ENCODE results near the gene MIAT.
A peak's percentile ranks its signal among the peaks of the same experiment; 100 is the strongest.

The MIAT gene

GRCh38 chr22:26670459-26670858 is 13.1 kb downstream of the MIAT start:
- no peak for DNase-seq

- no peak for DNase-seq
Observed at GRCh38 chr22:26671317-26672059, 14.1 kb downstream of the MIAT start.

- no peak for DNase-seq
Observed at GRCh38 chr22:26672060-26672471, 14.7 kb downstream of the MIAT start.

- DNase-seq: peak; percentile 71
Observed at GRCh38 chr22:26672590-26673468, 15.4 kb downstream of the MIAT start.

GRCh38 chr22:26673486-26673885 is 16.1 kb downstream of the MIAT start:
- no peak for DNase-seq

GRCh38 chr22:26674211-26675190 is 17.1 kb downstream of the MIAT start:
- no peak for DNase-seq

- no peak for DNase-seq
Observed at GRCh38 chr22:26675687-26676268, 18.4 kb downstream of the MIAT start.

GRCh38 chr22:26677217-26677616 is 19.8 kb downstream of the MIAT start:
- no peak for DNase-seq

GRCh38 chr22:26679003-26679629 is 21.7 kb downstream of the MIAT start:
- DNase-seq: no peak

GRCh38 chr22:26680485-26680884 is 23.1 kb downstream of the MIAT start:
- DNase-seq: no peak

- no peak for DNase-seq
Observed at GRCh38 chr22:26681395-26681821, 24.0 kb downstream of the MIAT start.

GRCh38 chr22:26684168-26684567 is 26.8 kb downstream of the MIAT start:
- no peak for DNase-seq

- no peak for DNase-seq
Observed at GRCh38 chr22:26685601-26686000, 28.2 kb downstream of the MIAT start.

- no peak for DNase-seq
Observed at GRCh38 chr22:26687439-26687838, 30.1 kb downstream of the MIAT start.

GRCh38 chr22:26689513-26690301 is 32.3 kb downstream of the MIAT start:
- DNase-seq: no peak

GRCh38 chr22:26690654-26691376 is 33.4 kb downstream of the MIAT start:
- DNase-seq: no peak

- DNase-seq: no peak
Observed at GRCh38 chr22:26691377-26691716, 34.0 kb downstream of the MIAT start.

GRCh38 chr22:26692215-26692614 is 34.8 kb downstream of the MIAT start:
- no peak for DNase-seq

- no peak for DNase-seq
Observed at GRCh38 chr22:26697151-26697550, 39.8 kb downstream of the MIAT start.

GRCh38 chr22:26700462-26700861 is 43.1 kb downstream of the MIAT start:
- no peak for DNase-seq

GRCh38 chr22:26700886-26701285 is 43.5 kb downstream of the MIAT start:
- DNase-seq: no peak
